GM21526 (cell line): Measurements from ENCODE around the gene AKAP7.
"Not testable (repeated sequence)": the region's sequence is repeated elsewhere in the genome, so short reads cannot be mapped to it uniquely, and the experiment has no call there.

Source experiments
- ATAC-seq: cut with Tn5 transposase; IDR thresholded peaks from one replicate; pipeline ENCODE4 v1.9.1; 2021; ENCODE audit warnings: moderate library complexity; ENCODE audit not compliant: unreplicated experiment, low FRiP score

The AKAP7 gene

DNA sequence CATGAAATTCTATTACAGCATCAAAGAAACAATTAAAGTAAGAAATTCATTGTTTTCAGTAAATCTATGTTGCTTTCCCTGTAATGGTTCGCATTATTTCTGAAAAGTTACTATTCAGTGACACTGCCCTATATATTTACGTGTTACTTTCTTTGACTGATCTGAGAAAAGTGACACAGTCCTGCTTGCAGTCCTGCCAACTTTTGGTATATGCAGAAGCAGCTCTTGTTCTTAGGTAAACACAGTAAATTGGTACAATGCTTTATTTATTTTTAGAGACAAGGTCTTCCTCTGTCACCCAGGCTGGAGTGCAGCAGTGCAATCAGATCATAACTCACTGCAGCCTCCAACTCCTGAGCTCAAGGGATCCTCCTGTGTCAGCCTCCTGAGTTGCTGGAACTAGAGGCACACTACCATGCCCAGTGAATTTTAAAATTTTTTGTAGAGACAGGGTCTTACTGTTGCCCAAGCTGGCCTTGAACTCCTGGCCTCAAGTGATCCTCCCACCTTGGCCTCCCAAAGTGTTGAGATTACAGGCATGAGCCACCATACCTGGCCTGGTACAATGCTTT, 151.3 kb downstream of the AKAP7 start:
- no peak for ATAC-seq

DNA sequence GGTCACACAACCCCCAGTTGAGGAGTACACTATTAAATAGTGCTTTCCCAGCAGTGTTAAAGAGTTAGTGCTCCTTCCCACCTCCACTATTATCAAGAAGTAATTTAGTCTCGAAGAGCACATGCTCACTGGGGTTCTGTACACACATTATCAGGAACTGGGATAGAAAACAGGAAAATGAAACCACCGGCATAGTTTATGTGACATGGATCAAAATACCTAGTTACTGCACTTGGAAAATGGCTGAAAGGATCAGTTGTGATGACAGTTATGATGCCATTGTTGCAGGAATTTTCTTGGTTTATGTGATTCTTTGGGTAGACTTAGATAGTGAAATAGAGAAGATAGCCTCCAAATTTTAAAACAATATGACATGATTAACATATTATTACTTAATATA, 152.9 kb downstream of the AKAP7 start:
- no peak for ATAC-seq

DNA sequence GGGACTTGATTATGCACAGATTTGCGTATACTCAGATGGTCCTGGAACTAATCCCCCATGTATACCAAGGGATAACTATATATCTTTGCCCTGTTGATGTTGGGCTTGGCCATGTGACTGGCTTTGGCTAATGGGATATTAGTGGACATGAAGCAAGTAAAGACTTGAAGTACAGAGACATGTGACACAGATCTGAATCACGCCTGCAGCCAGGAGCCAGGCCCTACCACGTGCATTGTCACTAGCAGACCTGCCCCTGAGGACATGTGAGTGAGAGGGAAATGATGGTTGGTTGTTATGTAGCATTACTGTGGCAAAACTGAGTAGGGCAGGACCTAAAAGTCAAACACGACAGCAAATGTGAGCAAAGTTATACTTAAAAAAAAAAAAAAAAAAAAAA, 155.7 kb downstream of the AKAP7 start:
- ATAC-seq: no peak

DNA sequence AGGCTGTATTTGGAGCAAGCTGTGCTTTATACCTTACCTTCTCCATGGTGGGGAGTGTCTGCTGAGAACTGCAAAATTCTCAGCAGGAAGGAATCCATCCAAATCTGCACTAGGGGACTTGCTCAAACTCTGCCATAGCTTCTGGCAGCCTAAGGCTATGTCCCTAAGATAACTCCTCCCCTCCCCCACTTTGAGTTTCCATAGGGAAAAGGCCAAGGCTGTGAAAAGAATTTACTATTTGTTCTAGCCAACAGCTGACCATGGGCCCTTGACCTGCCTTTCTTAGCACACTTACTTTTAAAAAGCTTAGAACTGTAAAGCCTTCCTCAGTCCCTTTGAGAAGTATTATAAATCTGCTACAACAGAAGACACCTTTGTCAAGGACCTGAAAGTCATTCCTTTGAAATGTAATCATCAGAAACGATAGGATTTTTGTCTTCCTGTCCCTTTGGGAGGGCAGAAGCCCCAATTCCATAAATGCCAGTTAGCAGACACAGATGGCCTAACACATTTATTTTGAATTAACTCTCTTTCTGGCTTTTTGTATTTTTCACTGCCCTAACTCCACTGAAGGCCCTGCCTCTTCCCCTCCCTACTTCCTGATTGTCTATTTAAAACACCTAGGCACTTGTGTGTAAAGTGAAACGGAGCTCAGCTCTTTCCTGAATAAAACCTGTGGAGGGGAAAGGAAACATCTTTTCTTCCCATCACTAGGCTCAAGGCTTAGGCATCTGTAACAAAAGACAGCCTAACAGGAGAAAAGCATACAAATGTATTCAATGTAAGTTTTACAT, 157.1 kb downstream of the AKAP7 start:
- ATAC-seq: no peak

DNA sequence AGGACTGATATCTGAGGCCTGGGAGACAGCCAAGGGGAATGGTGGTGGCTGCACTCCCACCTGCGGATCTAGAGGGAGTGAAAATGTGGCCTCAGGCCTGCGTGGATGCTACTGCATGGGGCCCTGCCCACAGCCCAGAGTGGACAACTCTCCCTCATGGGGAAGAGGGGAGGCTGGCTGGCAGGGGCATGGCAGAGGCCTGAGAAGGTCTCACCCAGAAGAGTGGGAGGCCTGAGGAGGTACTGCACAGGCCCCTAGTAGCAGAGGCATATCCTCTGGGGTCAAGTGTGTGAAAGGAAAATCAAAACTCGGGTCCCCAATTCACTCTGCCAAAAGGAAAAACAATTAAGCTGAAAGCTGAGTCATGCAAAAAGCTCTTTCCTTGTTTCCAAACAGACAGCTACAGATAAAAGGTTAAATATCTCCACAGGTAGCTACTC, 158.2 kb downstream of the AKAP7 start:
- ATAC-seq: no peak

DNA sequence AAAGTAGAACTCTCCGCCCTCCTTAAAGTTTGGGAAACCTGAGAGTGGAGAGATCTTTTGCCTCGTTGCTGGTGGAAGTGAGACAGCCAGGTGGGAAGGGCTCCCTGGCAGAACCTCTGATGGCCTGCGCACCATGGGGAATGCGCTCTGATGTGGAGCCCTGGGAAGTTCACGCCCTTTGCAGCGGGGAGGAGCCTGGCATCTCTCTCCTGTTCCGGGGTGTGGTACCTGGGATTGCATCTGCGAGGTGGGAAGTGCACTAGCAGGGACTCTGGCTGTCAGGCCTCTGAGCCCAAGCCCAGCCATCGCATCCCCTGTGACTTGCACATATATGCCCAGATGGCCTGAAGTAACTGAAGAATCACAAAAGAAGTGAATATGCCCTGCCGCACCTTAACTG, 159.8 kb downstream of the AKAP7 start:
- no peak for ATAC-seq

DNA sequence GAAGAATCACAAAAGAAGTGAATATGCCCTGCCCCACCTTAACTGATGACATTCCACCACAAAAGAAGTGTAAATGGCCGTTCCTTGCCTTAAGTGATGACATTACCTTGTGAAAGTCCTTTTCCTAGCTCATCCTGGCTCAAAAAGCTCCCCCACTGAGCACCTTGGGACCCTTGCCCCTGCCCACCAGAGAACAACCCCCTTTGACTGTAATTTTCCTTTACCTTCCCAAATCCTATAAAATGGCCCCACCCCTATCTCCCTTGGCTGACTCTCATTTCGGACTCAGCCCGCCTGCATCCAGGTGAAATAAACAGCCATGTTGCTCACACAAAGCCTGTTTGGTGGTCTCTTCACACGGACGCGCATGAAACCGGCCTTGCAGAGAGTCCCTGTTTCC, 165.6 kb downstream of the AKAP7 start:
- not testable (repeated sequence) for ATAC-seq

DNA sequence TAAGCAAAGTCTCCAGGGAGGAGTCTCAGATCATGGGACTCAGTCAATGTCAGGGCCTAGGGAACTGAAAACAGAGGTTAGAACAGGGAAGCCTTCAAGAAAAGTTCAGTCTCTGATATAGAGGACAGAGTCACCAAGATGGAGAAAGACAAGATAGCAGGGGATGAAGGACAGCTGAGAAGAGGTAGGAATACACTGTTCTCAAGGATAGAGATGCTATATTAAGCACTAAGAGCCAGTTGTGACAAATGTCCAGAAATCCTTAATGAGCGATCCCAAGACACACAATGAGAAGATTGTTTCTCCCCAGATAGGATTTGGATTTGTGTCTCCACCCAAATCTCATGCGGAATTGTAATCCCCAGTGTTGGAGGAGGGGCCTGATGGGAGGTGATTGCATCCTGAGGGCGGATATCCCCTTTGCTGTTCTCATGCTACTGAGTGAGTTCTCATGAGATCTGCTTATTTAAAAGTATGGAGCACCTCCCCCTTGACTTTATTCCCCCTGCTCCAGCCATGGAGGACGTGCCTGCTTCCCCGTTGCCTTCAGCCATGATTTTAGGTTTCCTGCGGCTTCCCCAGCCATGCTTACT, 168.2 kb downstream of the AKAP7 start:
- ATAC-seq: no peak

DNA sequence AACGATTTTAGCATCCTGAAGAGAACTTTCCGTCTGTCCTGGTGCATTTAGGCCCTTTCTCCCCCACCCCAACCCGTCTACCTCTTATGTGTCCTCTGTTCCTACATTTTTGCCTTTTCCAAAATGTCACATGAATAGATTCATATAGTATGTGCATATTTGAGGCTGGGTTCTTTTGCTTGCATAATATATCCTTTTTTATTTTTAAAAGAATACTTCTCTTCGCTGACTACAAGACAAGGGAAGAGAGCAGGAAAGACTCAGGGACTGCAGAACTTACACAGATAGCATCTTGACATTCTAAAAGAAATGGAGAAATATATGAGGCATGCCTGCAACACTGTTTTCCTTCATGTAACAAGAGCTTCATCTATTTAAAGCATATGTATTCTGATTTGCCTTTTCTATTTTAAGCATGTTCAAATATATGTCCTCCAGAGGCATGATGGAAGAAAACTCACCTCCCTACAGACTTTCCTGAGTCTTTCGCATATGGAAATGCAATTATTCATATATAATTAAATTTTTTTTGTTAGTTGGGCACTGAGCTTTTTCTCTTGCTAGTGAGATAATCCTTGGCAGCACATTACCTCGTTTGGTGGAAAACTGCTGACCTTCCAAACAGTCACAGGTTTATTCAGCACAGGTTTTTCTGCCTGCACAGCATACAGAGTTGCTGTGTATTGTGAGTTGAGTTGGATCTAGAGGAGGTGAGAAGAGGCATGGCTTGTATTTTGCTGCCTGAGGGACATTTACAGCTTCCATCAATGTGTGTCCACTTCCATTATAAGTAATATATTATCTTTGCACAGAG, 170.0 kb downstream of the AKAP7 start:
- ATAC-seq: no peak

DNA sequence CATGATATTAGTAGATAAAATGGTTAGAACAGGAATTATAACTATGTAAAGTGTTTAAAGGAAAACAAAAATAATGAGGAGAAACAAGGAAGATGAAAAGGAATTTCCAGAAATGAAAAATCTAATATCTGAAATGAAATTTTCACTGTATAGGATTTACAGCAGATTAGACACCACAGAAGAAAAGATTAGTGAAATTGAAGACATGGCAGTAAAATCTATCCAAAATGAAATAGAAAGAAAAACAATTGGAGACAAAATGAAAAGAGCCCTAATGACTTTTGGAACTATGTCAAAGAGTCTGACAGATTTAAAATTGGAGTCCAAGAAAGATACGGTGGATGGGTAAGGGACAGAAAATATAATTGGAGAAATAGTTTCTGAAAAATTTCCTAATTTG, 174.2 kb downstream of the AKAP7 start:
- no peak for ATAC-seq

DNA sequence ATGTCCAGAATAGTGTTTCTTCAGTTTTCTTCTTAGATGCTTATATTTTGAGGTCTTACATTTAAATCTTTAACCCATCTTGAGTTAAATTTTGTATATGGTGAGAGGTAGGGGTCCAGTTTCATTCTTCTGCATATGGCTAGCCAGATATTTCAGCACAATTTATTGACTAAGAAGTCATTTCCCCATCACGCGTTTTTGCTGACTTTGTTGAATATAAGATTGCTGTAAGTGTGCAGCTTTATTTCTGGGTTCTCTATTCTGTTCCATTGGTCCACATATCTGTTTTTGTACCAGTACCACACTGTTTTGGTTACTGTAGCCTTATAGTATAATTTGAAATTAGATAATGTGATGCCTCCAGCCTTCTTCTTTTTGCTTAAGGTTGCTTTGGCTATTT, 179.6 kb downstream of the AKAP7 start:
- no peak for ATAC-seq

DNA sequence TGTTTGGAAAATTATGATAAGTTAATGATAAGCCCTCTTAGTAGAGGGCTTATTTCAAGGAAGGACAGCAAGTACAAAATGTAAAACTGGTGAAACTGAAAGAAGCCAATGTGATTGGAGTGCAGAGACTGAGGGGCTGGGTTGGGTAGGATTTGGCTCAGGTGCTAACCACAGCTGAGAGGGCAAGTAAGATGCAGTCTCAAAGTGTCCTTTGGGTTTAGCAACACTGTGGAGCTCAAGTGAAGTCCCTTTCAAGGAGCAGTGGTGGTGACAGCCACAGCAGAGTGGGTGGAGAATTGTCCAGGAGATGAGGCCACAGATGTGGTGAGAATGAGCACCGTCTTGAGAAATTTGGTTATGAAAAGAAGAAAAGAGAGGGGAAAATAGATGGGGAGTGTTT, 181.4 kb downstream of the AKAP7 start:
- no peak for ATAC-seq

DNA sequence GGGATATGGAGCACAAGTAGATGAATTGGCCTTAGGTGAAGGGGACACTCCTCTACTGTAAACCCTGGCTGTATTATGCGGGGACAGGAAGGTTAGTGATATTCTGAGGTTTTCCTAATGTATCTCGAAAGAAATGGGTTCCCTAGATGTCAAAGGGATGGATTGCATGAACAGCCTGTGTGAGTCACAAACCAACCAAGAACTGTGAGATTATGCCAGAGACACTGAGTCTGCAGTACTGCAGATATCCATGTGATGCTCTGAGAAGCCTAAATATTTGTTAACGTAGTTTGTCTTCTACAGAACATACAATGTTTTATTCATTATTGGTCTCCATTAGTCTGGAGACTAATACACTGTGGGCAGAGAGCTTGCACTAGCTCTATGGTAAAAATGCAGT, 182.2 kb downstream of the AKAP7 start:
- ATAC-seq: no peak

DNA sequence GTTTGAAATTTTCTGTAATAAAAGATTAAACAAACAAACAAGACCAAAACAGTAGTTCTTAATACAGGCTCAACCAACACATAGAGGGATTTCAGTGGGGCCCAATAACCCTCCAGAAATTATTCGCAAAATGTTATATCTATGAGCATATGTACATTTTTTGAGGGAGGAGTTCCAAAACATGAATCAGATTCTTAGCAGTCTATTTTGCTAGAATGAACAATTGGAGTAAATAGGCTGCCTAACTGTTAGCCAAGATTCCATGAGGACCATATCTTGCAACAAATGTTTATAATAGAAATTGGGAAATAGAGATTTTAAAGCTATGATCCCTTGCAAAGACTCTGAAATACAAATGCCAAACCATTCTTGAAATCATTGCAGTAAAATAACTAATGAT, 186.3 kb downstream of the AKAP7 start:
- no peak for ATAC-seq

DNA sequence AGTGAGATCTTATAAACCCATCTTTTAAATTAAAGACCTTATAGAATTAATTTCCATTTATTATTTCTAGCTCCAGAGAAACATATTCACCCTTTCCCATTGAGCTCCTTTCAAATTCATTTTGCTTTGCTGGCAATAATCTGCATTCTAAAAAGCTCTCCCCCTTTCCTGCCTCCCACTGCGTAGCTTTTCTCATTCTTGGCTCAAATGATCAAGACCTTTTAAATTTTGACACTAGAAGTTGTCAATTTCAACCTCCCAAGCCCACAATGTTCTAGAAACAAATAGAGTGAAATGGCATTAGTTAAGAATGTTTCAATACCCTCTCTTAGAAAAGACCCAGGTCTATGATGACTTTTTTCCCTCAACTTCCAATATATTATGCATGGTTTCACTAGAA, 186.9 kb downstream of the AKAP7 start:
- no peak for ATAC-seq

DNA sequence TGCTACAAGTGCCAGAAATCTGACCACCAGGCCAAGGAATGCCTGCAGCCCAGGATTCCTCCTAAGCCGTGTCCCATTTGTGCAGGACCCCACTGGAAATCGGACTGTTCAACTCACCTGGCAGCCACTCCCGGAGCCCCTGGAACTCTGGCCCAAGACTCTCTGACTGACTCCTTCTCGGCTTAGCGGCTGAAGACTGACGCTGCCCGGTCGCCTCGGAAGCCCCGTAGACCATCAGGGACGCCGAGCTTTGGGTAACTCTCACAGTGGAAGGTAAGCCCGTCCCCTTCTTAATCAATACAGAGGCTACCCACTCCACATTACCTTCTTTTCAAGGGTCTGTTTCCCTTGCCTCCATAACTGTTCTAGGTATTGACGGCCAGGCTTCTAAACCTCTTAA, 190.4 kb downstream of the AKAP7 start:
- not testable (repeated sequence) for ATAC-seq

DNA sequence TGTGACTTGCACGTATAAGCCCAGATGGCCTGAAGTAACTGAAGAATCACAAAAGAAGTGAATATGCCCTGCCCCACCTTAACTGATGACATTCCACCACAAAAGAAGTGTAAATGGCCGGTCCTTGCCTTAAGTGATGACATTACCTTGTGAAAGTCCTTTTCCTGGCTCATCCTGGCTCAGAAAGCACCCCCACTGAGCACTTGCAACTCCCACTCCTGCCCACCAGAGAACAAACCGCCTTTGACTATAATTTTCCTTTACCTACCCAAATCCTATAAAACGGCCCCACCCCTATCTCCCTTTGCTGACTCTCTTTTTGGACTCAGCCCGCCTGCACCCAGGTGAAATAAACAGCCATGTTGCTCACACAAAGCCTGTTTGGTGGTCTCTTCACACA, 193.5 kb downstream of the AKAP7 start:
- ATAC-seq: not testable (repeated sequence)

DNA sequence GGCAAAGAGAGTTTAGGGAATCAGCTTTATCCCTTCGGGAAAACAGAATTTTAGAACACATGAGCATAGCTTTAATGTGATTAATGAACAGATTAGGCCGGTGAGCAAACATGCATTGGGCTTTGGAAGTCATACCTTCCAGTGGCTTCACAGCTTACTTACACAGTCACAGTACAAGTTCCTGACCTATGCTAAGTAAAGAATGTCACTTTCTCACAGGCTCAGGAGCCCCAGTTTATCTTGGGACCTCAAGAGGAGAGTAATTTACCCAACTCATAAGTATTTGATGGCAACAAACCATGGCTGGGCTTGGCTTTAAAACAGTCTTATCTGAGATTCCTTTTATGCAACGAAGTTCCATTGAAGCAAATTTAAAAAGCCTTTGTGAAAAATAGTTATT, 195.9 kb downstream of the AKAP7 start:
- ATAC-seq: no peak

DNA sequence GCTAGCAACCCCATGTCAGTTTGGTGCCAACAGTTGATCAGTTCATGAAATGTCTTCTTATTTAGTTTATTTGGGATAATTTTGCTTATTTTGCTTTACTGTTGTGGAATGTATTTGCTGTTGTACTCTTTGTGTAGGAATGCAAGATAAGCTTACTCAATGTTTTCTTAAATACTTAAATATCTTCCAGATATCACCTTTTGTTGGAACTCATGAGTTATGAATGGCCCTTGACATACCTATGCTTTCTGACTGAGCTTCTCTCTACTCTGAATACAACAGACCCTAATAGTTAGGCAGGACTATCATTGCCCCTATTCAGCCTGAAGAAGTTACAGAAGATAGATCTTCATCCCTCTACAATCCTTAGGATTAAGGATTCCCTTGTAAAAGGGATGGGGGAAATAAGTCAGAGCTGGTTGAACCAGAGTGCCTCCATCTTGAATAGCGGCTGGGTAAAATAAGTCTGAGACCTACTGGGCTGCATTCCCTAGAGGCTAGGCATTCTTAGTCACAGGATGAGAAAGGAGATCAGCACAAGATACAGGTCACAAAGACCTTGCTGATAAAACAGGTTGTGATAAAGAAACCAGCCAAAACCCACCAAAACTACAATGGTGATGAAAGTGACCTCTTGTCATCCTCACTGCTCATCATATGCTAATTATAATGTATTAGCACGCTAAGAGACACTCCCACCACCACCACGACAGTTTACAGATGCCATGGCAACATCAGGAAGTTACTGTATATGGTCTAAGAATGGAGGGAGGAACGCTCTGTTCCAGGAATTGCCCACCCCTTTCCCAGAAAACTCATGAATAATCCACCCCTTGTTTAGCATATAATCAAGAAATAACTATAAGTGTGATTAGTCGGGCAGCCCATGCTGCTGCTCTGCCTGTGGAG, 196.9 kb downstream of the AKAP7 start:
- no peak for ATAC-seq
